Dendritic cell treated with granulocyte-macrophage colony-stimulating factor and Interleukin-4, amounts not matched to agents 40 ng/mL and 50 ng/mL, for 4 days (primary cell): ENCODE results near the gene OXT.
A peak's percentile ranks its signal among the peaks of the same experiment; 100 is the strongest.
"Not testable (repeated sequence)": the region's sequence is repeated elsewhere in the genome, so short reads cannot be mapped to it uniquely, and the experiment has no call there.

ENCODE experiments used
- H3K27ac Mint-ChIP-seq: one replicate; pipeline ENCODE4 v1.8.0; 2022; ENCODE audit warnings: mild to moderate bottlenecking, mixed read lengths
- H3K27me3 Mint-ChIP-seq: one replicate; pipeline ENCODE4 v1.8.0; 2022; ENCODE audit warnings: mild to moderate bottlenecking, mixed read lengths
- H3K36me3 Mint-ChIP-seq: one replicate; pipeline ENCODE4 v1.8.0; 2022; ENCODE audit warnings: low read depth, mixed read lengths
- H3K4me1 Mint-ChIP-seq: one replicate; pipeline ENCODE4 v1.8.0; 2022; ENCODE audit warnings: low read depth, mixed read lengths
- H3K4me3 Mint-ChIP-seq: one replicate; pipeline ENCODE4 v1.8.0; 2022; ENCODE audit warnings: mild to moderate bottlenecking, moderate library complexity, mixed read lengths
- H3K9me3 Mint-ChIP-seq: one replicate; pipeline ENCODE4 v1.8.0; 2022; ENCODE audit warnings: mixed read lengths
- intact Hi-C: fragments of 100-400 bp; cut with micrococcal nuclease; formaldehyde crosslinking; loops from one replicate; pipeline ENCODE4 v1.15.0; 2022

The OXT gene

GRCh38 chr20:3044336-3044965, 27.0 kb upstream of the OXT start:
- Mint-ChIP-seq H3K27ac (no peak overlapping the region), H3K4me3 (no peak overlapping the region), H3K27me3 (no peaks in the 10 kb centered on the region), H3K4me1 (peaks cover 25% of the 10 kb centered on the region), H3K9me3 (no peaks in the 10 kb centered on the region), H3K36me3 (peaks cover 66% of the 10 kb centered on the region)
- intact Hi-C loops: no loop called here

- H3K4me3 Mint-ChIP-seq: peak overlapping the region; percentile 80
- no peaks in the 10 kb centered on the region for H3K9me3 Mint-ChIP-seq
- intact Hi-C loops: no loop called here
- no peaks in the 10 kb centered on the region for H3K27me3 Mint-ChIP-seq
- H3K36me3 Mint-ChIP-seq: peaks cover 66% of the 10 kb centered on the region
- H3K27ac Mint-ChIP-seq: peak overlapping the region; percentile 88
- peaks cover 25% of the 10 kb centered on the region for H3K4me1 Mint-ChIP-seq
Observed at GRCh38 chr20:3045042-3045815, 26.2 kb upstream of the OXT start.

- Mint-ChIP-seq H3K36me3 (peaks cover 63% of the 10 kb centered on the region), H3K27me3 (no peaks in the 10 kb centered on the region), H3K9me3 (no peaks in the 10 kb centered on the region), H3K27ac (peak within 1 kb of the TSS; percentile 88), H3K4me1 (peaks cover 25% of the 10 kb centered on the region), H3K4me3 (peak within 1 kb of the TSS; percentile 80)
- intact Hi-C loops: no loop called here
Observed at GRCh38 chr20:3045816-3046676, 25.4 kb upstream of the OXT start, which contains the start of gene MRPS26. Gene MRPS26, plus strand, starts transcription at chr20:3046052. Its CDS starts 17 bp downstream, at chr20:3046069.

GRCh38 chr20:3046677-3047462, 24.6 kb upstream of the OXT start:
- Mint-ChIP-seq H3K27ac (peak overlapping the region; percentile 88), H3K4me3 (peak overlapping the region; percentile 80), H3K27me3 (no peaks in the 10 kb centered on the region), H3K36me3 (peaks cover 55% of the 10 kb centered on the region), H3K9me3 (no peaks in the 10 kb centered on the region), H3K4me1 (peaks cover 25% of the 10 kb centered on the region)
- intact Hi-C loops: no loop called here

- H3K36me3 Mint-ChIP-seq: peaks cover 52% of the 10 kb centered on the region
- no peak overlapping the region for H3K4me3 Mint-ChIP-seq
- no peaks in the 10 kb centered on the region for H3K9me3 Mint-ChIP-seq
- peaks cover 25% of the 10 kb centered on the region for H3K4me1 Mint-ChIP-seq
- no peak overlapping the region for H3K27ac Mint-ChIP-seq
- intact Hi-C loops: no loop called here
- no peaks in the 10 kb centered on the region for H3K27me3 Mint-ChIP-seq
Observed at GRCh38 chr20:3047486-3048419, 23.7 kb upstream of the OXT start.

GRCh38 chr20:3051385-3052019, 19.9 kb upstream of the OXT start:
- no peaks in the 10 kb centered on the region for H3K9me3 Mint-ChIP-seq
- peaks cover 42% of the 10 kb centered on the region for H3K36me3 Mint-ChIP-seq
- no peaks in the 10 kb centered on the region for H3K27me3 Mint-ChIP-seq
- intact Hi-C loops: loop anchor here (10.0 kb wide), 1 partner anchor 223 kb away; no protein-coding TSS in a partner anchor
- peaks cover 16% of the 10 kb centered on the region for H3K4me1 Mint-ChIP-seq
- H3K27ac Mint-ChIP-seq: no peak overlapping the region
- H3K4me3 Mint-ChIP-seq: no peak overlapping the region

GRCh38 chr20:3059489-3059888, 11.9 kb upstream of the OXT start:
- Mint-ChIP-seq H3K27ac (no peak overlapping the region), H3K9me3 (no peaks in the 10 kb centered on the region), H3K4me3 (no peak overlapping the region), H3K27me3 (peaks cover 3% of the 10 kb centered on the region), H3K36me3 (no peaks in the 10 kb centered on the region), H3K4me1 (no peaks in the 10 kb centered on the region)
- intact Hi-C loops: loop anchor here (10.0 kb wide), 1 partner anchor 215 kb away; no protein-coding TSS in a partner anchor

- H3K4me3 Mint-ChIP-seq, H3K36me3 Mint-ChIP-seq, H3K27ac Mint-ChIP-seq, intact Hi-C loops, H3K9me3 Mint-ChIP-seq, H3K4me1 Mint-ChIP-seq: not testable (repeated sequence)
- H3K27me3 Mint-ChIP-seq: peaks cover 11% of the 10 kb centered on the region
Observed at GRCh38 chr20:3064119-3064518, 7.3 kb upstream of the OXT start.

GRCh38 chr20:3067139-3068014, 4.0 kb upstream of the OXT start:
- H3K4me1 Mint-ChIP-seq: peaks cover 22% of the 10 kb centered on the region

GRCh38 chr20:3068075-3068474, 3.3 kb upstream of the OXT start:
- Mint-ChIP-seq H3K36me3 (no peaks in the 10 kb centered on the region), H3K9me3 (no peaks in the 10 kb centered on the region), H3K4me1 (peaks cover 26% of the 10 kb centered on the region), H3K27ac (no peak overlapping the region), H3K27me3 (peaks cover 42% of the 10 kb centered on the region), H3K4me3 (no peak overlapping the region)
- intact Hi-C loops: no loop called here

More at GRCh38 chr20:3067139-3068014, 4.0 kb upstream of the OXT start:
- H3K36me3 Mint-ChIP-seq: no peaks in the 10 kb centered on the region
- intact Hi-C loops: no loop called here
- no peak overlapping the region for H3K27ac Mint-ChIP-seq
- H3K4me3 Mint-ChIP-seq: no peak overlapping the region
- peaks cover 35% of the 10 kb centered on the region for H3K27me3 Mint-ChIP-seq
- no peaks in the 10 kb centered on the region for H3K9me3 Mint-ChIP-seq

- H3K4me1 Mint-ChIP-seq: peaks cover 26% of the 10 kb centered on the region
- intact Hi-C loops: no loop called here
- peaks cover 49% of the 10 kb centered on the region for H3K27me3 Mint-ChIP-seq
- no peak overlapping the region for H3K27ac Mint-ChIP-seq
- H3K4me3 Mint-ChIP-seq: no peak overlapping the region
- H3K9me3 Mint-ChIP-seq: no peaks in the 10 kb centered on the region
- no peaks in the 10 kb centered on the region for H3K36me3 Mint-ChIP-seq
Observed at GRCh38 chr20:3068986-3069900, 2.2 kb upstream of the OXT start.
